Measurements from ENCODE around the gene BCAR1. TPM values are rescaled to one million over a fixed set of nuclear protein-coding genes. Genes with fewer than 3 reads are reported as not detected.

Gene BCAR1
- total and polyA plus RNA-seq, 8 donors: 39.6 to 73.6 (median 52.8) TPM

DNA sequence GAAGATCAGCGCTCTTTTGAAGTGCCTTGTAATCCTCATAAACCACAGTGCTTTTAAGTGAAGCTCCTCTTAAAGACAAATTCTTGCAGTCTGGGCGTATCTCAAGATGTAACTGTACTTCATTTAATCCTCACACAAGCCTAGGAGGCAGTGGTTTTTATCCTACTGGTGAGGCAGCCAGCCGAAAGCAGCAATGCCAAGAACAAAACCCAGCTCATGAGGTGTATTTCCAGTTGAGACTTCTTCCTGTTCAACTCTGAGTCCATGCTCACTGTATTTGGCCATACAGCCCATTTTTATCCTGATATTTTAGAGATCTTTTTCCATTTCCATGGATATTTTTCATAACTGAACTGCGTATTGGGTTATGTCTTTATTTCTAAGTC lies 58.2 kb downstream of the BCAR1 start:
- intact Hi-C loops (cut with DNase I): no loop called here
- no peak overlapping the region for H3K4me3 ChIP-seq
- no peak for DNase-seq
- no peaks in the 10 kb centered on the region for H3K4me1 ChIP-seq
- H3K9me3 ChIP-seq: no peaks in the 10 kb centered on the region
- peaks cover 0 to 40% of the 10 kb centered on the region in 2 donors for H3K27me3 ChIP-seq
- H3K27ac ChIP-seq: no peak overlapping the region
- no peaks in the 10 kb centered on the region for H3K36me3 ChIP-seq
- ATAC-seq: no peak
- TF ChIP-seq, protein P1, sequence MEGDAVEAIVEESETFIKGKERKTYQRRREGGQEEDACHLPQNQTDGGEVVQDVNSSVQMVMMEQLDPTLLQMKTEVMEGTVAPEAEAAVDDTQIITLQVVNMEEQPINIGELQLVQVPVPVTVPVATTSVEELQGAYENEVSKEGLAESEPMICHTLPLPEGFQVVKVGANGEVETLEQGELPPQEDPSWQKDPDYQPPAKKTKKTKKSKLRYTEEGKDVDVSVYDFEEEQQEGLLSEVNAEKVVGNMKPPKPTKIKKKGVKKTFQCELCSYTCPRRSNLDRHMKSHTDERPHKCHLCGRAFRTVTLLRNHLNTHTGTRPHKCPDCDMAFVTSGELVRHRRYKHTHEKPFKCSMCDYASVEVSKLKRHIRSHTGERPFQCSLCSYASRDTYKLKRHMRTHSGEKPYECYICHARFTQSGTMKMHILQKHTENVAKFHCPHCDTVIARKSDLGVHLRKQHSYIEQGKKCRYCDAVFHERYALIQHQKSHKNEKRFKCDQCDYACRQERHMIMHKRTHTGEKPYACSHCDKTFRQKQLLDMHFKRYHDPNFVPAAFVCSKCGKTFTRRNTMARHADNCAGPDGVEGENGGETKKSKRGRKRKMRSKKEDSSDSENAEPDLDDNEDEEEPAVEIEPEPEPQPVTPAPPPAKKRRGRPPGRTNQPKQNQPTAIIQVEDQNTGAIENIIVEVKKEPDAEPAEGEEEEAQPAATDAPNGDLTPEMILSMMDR (IDR thresholded peaks at IDR 0.05): no peak

DNA sequence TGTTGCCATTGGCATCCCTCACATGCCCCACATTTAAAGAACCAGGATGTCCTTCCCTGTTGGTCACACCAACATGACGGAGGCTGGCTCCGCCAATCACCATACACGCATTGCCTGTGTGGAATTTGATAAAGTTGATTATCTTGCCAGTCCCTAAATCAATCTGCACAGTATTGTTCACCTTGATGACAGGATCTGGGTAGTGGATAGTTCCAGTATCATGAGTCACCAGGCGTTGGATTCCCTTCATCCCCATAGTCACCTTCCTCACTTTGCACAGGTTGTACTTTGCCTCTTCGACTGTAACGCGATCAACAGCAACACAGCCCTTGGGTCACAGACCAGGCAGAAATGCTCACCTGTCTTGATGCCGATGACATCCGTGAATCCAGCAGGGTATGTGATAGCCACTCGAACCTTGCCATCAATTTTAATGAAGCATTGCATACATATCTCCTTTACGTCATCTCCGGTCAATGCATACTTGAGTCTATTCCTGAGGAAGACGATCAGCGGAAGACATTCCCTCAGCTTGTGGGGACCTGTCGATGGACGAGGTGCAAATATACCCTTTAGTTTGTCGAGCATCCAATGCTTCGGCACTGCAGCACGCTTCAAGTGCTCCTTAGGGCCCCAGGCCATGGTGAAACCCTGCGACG lies 58.7 kb downstream of the BCAR1 start:
- ATAC-seq (no peak), DNase-seq (no peak)
- no peak overlapping the region for H3K27ac ChIP-seq
- peaks cover 0 to 35% of the 10 kb centered on the region in 2 donors for H3K27me3 ChIP-seq
- TF ChIP-seq, protein P1 (IDR thresholded peaks at IDR 0.05): no peak
- no peaks in the 10 kb centered on the region for H3K36me3 ChIP-seq
- no peaks in the 10 kb centered on the region for H3K4me1 ChIP-seq
- no peaks in the 10 kb centered on the region for H3K9me3 ChIP-seq
- intact Hi-C loops (cut with DNase I): no loop called here
- H3K4me3 ChIP-seq: no peak overlapping the region

DNA sequence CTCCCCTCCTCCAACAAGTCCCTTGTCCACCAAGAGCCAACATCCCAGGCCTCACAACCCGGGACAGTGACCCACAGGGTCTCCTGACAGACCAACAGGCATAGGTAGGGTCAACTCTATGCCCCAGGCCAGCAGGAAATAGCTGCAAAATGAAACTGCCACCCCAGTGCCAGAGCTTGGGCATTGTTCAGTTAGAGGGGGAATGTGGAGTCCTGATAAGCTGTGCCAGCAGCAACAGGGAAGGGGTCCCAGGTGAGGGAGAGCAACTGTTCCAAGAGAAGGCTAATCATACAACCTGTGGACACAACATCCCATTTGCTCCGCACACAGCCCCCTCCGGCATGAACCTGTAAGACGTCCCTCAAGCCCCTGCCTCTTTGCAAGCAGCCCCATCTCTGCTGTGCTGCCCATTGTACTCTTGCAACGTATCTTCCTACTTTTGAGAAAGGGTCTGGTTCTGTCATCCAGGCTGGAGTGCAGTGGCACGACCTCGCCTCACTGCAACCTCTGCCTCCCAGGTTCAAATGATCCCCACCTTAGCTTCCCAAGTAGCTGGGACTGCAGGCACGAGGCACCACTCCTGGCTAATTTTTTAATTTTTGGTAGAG lies 61.7 kb downstream of the BCAR1 start:
- H3K4me3 ChIP-seq: no peak overlapping the region
- ATAC-seq (no peak), DNase-seq (no peak)
- H3K36me3 ChIP-seq: no peaks in the 10 kb centered on the region
- TF ChIP-seq, protein P1 (IDR thresholded peaks at IDR 0.05): no peak
- intact Hi-C loops (cut with DNase I): no loop called here
- no peaks in the 10 kb centered on the region for H3K4me1 ChIP-seq
- no peaks in the 10 kb centered on the region for H3K9me3 ChIP-seq
- H3K27ac ChIP-seq: no peak overlapping the region
- peaks cover 0 to 13% of the 10 kb centered on the region in 2 donors for H3K27me3 ChIP-seq

DNA sequence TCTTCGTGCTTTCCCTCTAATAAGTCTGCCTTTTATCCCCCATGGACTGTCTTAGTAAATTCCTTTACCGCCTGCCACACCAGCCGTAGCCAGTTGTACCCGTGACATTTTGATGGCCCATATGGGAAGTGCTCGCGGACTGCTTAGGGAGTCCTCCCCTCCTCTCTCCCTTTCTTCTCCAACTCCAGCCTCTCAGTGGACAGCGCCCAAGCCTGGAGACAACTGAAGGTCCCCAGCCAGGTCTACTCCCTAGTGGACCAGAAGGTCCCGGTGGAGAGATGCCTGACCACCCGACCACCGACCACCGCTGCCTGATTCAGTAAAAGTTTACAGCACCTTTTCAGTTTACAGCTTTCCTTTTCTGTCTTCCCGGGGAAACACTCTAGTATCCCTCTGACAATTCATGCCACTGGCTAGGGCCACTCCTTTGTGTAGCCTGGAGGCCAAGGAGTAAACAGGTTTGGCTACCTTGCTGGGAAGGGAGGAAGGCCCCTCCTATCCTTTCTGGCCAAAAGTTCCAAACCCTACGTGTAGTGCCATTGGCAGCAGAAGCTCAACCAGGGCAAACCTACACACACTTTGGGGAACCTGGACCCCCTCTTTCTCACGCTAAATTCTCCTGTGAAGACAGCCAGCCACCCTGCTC lies 62.5 kb downstream of the BCAR1 start:
- DNase-seq (no peak), ATAC-seq (no peak)
- TF ChIP-seq, protein P1 (IDR thresholded peaks at IDR 0.05): no peak
- intact Hi-C loops (cut with DNase I): no loop called here
- H3K4me1 ChIP-seq: no peaks in the 10 kb centered on the region
- H3K4me3 ChIP-seq: no peak overlapping the region
- H3K27ac ChIP-seq: no peak overlapping the region
- no peaks in the 10 kb centered on the region for H3K9me3 ChIP-seq
- no peaks in the 10 kb centered on the region for H3K36me3 ChIP-seq
- peaks cover 0 to 13% of the 10 kb centered on the region in 2 donors for H3K27me3 ChIP-seq

DNA sequence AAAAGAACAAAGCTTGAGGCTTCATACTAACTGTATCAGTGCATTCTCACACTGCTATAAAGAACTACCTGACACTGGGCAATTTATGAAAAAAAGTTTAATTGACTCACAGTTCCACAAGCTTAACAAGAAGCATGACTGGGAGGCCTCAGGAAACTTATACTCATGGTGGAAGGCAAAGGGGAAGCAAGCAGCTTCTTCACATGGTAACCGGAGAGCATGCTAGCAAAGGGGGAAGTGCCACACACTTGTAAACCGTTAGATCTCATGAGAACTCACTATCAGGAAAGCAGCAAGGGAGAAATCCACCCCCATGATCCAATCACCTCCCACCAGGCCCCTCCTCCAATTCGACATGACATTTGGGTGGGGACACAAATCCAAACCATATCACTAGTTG lies 69.8 kb downstream of the BCAR1 start:
- peaks cover 0 to 14% of the 10 kb centered on the region in 2 donors for H3K9me3 ChIP-seq
- intact Hi-C loops (cut with DNase I): no loop called here
- H3K36me3 ChIP-seq: no peaks in the 10 kb centered on the region
- no peaks in the 10 kb centered on the region for H3K4me1 ChIP-seq
- DNase-seq (no peak), ATAC-seq (no peak)
- no peak overlapping the region for H3K4me3 ChIP-seq
- no peaks in the 10 kb centered on the region for H3K27me3 ChIP-seq
- H3K27ac ChIP-seq: no peak overlapping the region
- TF ChIP-seq, protein P1 (IDR thresholded peaks at IDR 0.05): no peak

Data from left lung (tissue), 10 donors.